Activated T-cell treated with anti-CD3 and anti-CD28 coated beads, Interleukin-2, amount 50 U/mL, for 24 hours (primary cell): ENCODE data around the gene BAZ1A.

Experiments used
- DNase-seq: peaks from one replicate; pipeline ENCODE4 v3.0.0-alpha.2; 2020
- H3K27ac Mint-ChIP-seq: 2 replicates; pipeline ENCODE4 v1.8.0; 2020; ENCODE audit warnings: mild to moderate bottlenecking, mixed read lengths
- H3K27me3 Mint-ChIP-seq: 2 replicates; pipeline ENCODE4 v1.8.0; 2020; ENCODE audit warnings: mixed read lengths
- H3K36me3 Mint-ChIP-seq: 2 replicates; pipeline ENCODE4 v1.8.0; 2020; ENCODE audit warnings: low read depth, mixed read lengths
- H3K4me1 Mint-ChIP-seq: 2 replicates; pipeline ENCODE4 v1.8.0; 2020; ENCODE audit warnings: low read depth, mixed read lengths
- H3K4me3 Mint-ChIP-seq: 2 replicates; pipeline ENCODE4 v1.8.0; 2020; ENCODE audit warnings: mild to moderate bottlenecking, moderate library complexity, mixed read lengths
- H3K9me3 Mint-ChIP-seq: 2 replicates; pipeline ENCODE4 v1.8.0; 2020; ENCODE audit warnings: mixed read lengths

The BAZ1A gene

DNA sequence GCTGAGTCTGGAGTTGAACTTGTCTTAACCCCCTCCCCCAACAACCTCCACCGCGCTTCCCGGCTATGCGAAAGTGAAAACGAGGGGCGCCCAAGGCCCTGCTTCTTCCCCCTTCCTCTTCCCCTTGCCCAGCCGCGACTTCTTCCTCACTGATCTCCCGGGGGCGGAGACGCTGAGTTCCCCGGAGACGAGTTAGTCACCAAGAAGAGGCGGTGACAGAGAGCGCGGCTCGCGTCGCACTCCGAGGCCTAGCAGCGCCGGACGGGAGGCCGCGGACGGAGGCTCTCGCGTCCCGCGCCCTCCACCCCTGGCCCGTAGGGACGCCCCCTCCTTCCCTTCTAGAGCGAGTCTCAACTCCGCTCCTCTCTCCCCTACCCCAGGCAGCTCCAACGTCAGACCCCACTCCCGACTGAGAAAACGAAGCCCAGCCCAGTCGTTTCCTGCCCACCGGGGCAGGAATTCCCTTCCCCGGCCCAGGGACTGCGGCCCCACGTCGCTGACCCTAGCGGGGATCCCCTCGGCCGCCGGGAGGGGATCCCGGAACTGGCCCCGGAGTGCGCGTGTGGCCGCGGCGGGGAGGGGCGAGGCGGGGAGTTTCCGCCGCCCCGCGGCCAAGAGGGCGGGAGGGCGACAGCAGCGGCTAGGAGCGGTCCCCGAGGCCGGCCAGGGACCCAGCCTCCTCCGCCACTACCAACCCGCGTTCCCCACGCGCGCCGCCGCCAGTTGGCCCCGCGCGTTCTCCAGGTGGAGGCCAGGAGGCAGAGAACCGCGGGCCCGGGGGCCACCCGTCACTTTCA, 1.4 kb downstream of the BAZ1A start:
- peaks cover 56% of the 10 kb centered on the region for H3K36me3 Mint-ChIP-seq
- peak; percentile 87 for DNase-seq

DNA sequence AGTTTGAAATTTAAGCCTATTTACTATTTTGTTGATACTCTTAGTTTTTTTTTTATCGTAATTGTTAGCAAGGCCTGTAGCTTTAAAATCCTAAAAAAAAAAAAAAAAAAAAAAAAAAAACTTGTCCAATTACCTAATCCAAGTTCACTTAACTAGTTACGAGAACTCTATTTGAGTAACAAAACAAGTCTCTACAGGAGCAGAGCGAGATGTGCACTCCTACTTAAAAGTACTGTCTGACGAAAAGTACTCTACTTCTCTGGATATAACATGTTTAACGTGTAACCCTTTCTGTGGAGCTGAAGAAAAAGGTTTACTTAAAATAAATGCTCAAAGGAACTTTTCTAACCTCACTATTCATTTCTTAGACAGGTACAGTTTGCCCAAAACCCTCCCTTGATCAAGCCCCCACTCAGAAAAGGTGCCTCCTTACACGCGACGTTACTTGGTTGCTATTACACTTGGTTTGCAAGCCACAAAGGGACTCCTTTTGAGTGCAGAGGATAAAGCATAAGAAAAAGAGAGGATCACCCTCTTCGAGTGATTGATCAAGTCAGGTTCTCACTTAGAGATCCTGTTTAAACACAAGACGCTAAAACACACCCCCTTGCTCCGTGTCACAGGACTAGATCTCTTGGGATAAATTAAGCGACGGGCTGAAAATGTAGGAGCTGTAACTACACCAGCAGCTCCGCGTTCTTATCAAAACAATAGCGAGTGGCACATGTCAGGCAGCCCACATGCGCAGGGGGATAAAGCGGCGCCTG, 2.2 kb downstream of the BAZ1A start:
- DNase-seq, result no peak
- Mint-ChIP-seq H3K9me3 (no peaks in the 10 kb centered on the region), H3K4me1 (peaks cover 53% of the 10 kb centered on the region)

More for the DNA sequence above, 1.4 kb downstream of the BAZ1A start:
- Mint-ChIP-seq H3K27ac (peak overlapping the region; percentile 96), H3K4me3 (peak overlapping the region; percentile 87), H3K9me3 (no peaks in the 10 kb centered on the region), H3K27me3 (no peaks in the 10 kb centered on the region), H3K4me1 (peaks cover 47% of the 10 kb centered on the region)

DNA sequence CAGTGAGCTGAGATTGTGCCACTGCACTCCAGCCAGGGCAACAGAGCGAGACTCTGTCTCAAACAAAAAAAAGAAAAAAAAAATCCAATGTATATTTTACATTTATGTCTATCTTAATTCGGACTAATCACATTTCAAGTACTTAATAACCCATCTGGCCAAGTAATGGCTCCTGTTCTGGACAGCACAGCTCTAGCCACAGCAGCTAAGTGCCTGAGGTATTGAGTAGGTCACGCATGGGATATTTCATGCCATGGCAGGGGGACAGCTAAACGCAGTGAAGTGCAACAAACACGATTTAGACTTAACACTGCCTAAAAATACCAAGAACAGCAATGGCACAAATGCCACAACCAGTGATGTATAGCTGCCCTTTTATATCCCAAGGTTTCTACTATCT, 8.0 kb downstream of the BAZ1A start:
- Mint-ChIP-seq H3K27ac (no peak overlapping the region), H3K27me3 (no peaks in the 10 kb centered on the region), H3K36me3 (peaks cover 72% of the 10 kb centered on the region), H3K9me3 (no peaks in the 10 kb centered on the region), H3K4me3 (no peak overlapping the region), H3K4me1 (peaks cover 55% of the 10 kb centered on the region)
- no peak for DNase-seq

More for the DNA sequence above, 2.2 kb downstream of the BAZ1A start:
- H3K27ac Mint-ChIP-seq, result peak overlapping the region; percentile 96
- H3K36me3 Mint-ChIP-seq, result peaks cover 63% of the 10 kb centered on the region
- H3K4me3 Mint-ChIP-seq, result peak overlapping the region; percentile 87
- H3K27me3 Mint-ChIP-seq, result no peaks in the 10 kb centered on the region

DNA sequence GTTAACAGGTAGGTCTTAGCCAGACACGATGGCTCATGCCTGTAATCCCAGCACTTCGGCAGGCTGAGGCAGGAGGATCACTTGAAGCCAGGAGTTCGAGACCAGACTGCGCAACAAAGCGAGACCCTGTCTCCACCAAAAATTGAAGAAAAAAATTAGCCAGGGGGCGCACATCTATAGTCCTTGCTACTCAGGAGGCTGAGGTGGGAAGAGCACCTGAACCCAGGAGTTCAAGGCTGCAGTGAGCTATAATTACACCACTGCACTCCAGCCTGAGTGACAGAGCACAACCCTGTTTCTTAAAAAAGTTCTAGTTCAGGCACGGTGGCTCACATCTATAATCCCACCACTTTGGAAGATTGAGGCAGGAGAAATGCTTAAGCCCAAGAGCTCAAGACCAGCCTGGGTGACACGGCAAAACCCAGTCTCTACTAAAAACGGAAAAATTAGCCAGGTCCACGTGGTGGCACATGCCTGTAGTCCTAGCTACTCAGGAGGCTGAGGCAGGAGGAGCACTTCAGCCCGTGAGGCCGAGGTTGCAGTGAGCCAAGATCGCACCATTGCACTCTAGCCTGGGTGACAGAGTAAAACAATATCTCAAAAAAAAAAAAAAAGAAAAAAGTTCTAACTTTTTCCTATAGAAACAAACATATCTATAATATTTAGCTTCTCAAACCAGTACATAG, 9.1 kb downstream of the BAZ1A start:
- Mint-ChIP-seq H3K4me3 (no peak overlapping the region), H3K9me3 (no peaks in the 10 kb centered on the region), H3K36me3 (peaks cover 72% of the 10 kb centered on the region), H3K27ac (no peak overlapping the region), H3K27me3 (no peaks in the 10 kb centered on the region), H3K4me1 (peaks cover 49% of the 10 kb centered on the region)
- no peak for DNase-seq

GRCh38 chr14:34863844-34864243, 11.3 kb downstream of the BAZ1A start:
- H3K9me3 Mint-ChIP-seq, result no peaks in the 10 kb centered on the region
- DNase-seq, result no peak
- no peaks in the 10 kb centered on the region for H3K27me3 Mint-ChIP-seq
- H3K4me3 Mint-ChIP-seq, result no peak overlapping the region
- H3K36me3 Mint-ChIP-seq, result peaks cover 75% of the 10 kb centered on the region
- peaks cover 35% of the 10 kb centered on the region for H3K4me1 Mint-ChIP-seq
- no peak overlapping the region for H3K27ac Mint-ChIP-seq

DNA sequence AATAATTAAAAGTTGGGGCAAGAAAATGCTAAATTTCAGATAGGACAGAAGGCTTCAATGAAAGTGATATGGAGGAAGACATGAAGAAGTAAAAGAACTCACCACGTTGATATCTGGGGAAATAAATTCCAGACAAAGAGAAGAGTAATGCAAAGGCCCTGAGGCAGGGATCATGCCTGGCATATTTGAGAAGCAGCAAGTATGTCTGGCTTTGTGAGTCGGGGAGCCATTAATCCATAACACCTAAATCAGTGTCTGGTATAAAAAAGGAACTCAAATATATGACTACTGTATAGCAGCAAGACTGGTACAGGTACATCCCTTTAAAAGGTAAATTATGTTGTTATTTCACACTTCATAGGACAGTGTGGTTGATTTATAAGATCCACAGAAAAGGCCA, 16.4 kb downstream of the BAZ1A start:
- H3K27me3 Mint-ChIP-seq, result no peaks in the 10 kb centered on the region
- peaks cover 38% of the 10 kb centered on the region for H3K4me1 Mint-ChIP-seq
- H3K4me3 Mint-ChIP-seq, result no peak overlapping the region
- peaks cover 82% of the 10 kb centered on the region for H3K36me3 Mint-ChIP-seq
- H3K27ac Mint-ChIP-seq, result peak overlapping the region; percentile 34
- no peak for DNase-seq
- no peaks in the 10 kb centered on the region for H3K9me3 Mint-ChIP-seq

DNA sequence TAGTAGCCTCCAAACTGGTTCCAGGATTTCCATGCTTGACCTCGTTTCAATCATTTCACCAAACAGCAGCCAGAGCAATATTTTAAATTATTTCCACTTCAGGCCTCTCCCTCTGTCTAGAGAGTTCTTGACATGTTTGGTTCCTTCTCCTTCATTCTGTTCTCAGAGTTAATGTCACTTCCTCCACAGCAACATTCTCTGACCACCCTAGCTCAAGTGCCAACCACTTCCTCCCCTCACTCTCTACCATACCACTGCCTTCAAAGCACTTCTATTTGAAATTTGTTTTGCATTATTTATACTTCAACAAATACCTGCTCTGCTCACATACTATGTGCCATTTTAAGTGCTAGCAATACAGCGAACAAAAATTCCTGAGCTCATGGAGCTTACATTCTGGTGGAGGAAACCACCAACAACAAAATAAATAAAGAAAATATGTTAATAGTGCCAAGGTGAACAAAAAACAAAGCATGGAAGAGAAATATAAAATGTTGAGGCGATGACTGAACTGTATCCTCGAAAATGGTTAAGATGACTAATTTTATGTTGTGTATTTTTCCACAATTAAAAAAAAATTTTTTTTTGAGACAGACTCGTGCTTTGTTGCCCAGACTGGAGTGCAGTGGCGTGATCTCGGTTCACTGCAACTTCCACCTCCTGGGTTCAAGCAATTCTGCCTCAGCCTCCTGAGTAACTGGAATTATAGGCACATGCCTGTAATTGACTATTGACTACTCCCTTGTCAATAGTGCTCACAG, 17.3 kb downstream of the BAZ1A start:
- no peak for DNase-seq
- no peaks in the 10 kb centered on the region for H3K9me3 Mint-ChIP-seq
- peaks cover 41% of the 10 kb centered on the region for H3K4me1 Mint-ChIP-seq
- peak overlapping the region; percentile 85 for H3K27ac Mint-ChIP-seq
- peaks cover 88% of the 10 kb centered on the region for H3K36me3 Mint-ChIP-seq
- no peaks in the 10 kb centered on the region for H3K27me3 Mint-ChIP-seq
- no peak overlapping the region for H3K4me3 Mint-ChIP-seq

DNA sequence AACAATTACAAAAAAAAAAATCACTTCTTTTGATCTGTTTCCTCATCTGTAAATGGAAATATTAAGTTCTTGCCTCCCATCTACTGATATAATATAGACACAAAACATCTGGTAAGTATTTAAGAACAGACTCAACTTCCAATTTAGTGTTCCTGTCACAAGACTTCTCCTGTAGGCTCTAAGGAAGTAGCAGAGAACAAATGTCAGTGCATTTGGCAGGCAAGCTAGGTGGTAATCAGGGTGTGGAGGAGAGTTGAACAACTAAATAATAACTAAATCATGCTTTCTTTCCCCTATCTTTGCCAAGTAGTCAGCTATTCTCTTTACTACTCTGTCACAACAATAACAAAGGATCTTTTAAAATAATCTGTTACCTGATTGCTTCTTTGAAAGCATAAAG, 22.1 kb downstream of the BAZ1A start:
- no peak for DNase-seq
- Mint-ChIP-seq H3K27me3 (no peaks in the 10 kb centered on the region), H3K27ac (no peak overlapping the region), H3K9me3 (no peaks in the 10 kb centered on the region), H3K36me3 (peaks cover 84% of the 10 kb centered on the region), H3K4me1 (peaks cover 43% of the 10 kb centered on the region), H3K4me3 (no peak overlapping the region)

DNA sequence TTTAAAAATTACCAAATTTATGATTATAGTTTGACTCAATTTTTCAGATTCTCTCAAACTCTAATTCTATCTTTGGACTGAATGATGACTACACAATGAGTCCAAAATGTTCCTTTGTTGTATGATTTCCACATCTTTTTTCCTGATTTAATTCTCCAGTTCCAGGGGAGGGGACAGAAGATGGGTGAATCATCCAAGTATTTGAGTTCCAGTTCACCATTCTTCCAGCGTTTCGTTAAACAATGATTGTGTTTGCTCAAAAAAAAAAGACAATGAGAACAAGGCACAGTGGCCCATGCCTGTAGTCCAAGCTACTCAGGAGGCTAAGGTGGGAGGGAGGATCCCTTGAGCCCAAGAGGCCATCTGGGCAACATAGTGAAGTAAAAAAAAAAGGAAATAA, 23.8 kb downstream of the BAZ1A start:
- no peak overlapping the region for H3K4me3 Mint-ChIP-seq
- H3K27me3 Mint-ChIP-seq, result no peaks in the 10 kb centered on the region
- H3K27ac Mint-ChIP-seq, result no peak overlapping the region
- H3K4me1 Mint-ChIP-seq, result peaks cover 34% of the 10 kb centered on the region
- peaks cover 79% of the 10 kb centered on the region for H3K36me3 Mint-ChIP-seq
- no peaks in the 10 kb centered on the region for H3K9me3 Mint-ChIP-seq
- DNase-seq, result no peak

GRCh38 chr14:34845869-34846268, 29.3 kb downstream of the BAZ1A start:
- Mint-ChIP-seq H3K36me3 (peaks cover 79% of the 10 kb centered on the region), H3K9me3 (no peaks in the 10 kb centered on the region), H3K4me3 (no peak overlapping the region), H3K27ac (no peak overlapping the region), H3K4me1 (peaks cover 44% of the 10 kb centered on the region), H3K27me3 (no peaks in the 10 kb centered on the region)
- DNase-seq, result no peak

DNA sequence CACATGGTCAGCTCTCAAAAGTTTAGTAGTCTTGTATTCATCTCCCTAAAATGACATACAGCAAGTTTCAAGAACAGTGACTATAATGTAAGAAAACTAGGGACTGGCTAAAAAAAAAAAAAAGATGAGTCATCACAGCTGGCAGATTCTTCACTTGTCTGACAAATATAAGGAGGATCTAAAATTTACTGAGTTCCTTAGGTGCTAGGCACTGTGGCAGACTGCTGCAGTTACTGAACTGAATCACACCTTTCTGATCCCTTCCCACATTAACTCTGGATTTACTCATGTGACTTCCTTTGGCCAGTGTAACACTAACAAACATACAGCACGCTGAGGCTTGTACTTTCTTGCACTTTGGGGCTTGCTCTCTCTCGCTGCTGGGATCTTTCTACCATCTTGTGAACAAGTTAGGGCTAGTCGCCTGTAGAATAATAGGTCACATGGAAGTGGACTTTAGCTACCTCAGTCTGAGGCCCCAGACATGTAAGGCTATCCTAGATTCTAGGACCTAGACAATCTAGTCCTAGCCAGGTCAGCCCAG, 32.1 kb downstream of the BAZ1A start:
- no peaks in the 10 kb centered on the region for H3K9me3 Mint-ChIP-seq
- peak overlapping the region; percentile 41 for H3K4me3 Mint-ChIP-seq
- H3K27me3 Mint-ChIP-seq, result no peaks in the 10 kb centered on the region
- H3K27ac Mint-ChIP-seq, result peak overlapping the region; percentile 92
- peaks cover 37% of the 10 kb centered on the region for H3K4me1 Mint-ChIP-seq
- no peak for DNase-seq
- H3K36me3 Mint-ChIP-seq, result peaks cover 81% of the 10 kb centered on the region

DNA sequence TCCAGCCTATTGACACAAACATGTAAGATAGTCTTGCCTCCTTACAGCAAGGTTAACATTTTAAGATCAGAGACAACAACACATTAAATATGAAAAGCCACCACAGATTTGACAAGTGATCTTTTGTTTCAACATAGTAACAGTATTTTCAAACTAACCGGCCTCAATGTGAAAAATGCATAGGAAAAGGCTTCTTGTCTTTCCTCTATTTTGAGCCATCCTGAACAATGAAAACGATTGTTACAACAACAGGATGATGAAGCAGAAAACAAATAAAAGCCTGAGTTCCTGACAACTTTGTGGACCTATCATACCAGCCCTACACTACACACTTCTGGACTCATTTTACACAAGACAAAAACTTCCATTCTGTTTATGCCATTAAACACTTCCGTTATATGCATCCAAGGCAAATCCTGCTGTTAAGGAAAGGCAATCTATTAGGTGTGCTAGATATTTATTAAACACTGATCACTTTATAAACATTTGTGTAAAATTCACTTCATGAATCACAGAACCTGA, 37.3 kb downstream of the BAZ1A start:
- H3K27ac Mint-ChIP-seq, result no peak overlapping the region
- no peak overlapping the region for H3K4me3 Mint-ChIP-seq
- no peaks in the 10 kb centered on the region for H3K27me3 Mint-ChIP-seq
- H3K4me1 Mint-ChIP-seq, result peaks cover 52% of the 10 kb centered on the region
- H3K9me3 Mint-ChIP-seq, result no peaks in the 10 kb centered on the region
- no peak for DNase-seq
- H3K36me3 Mint-ChIP-seq, result peaks cover 71% of the 10 kb centered on the region

GRCh38 chr14:34835312-34835711, 39.8 kb downstream of the BAZ1A start:
- no peaks in the 10 kb centered on the region for H3K9me3 Mint-ChIP-seq
- no peak for DNase-seq
- no peak overlapping the region for H3K27ac Mint-ChIP-seq
- H3K4me1 Mint-ChIP-seq, result peaks cover 57% of the 10 kb centered on the region
- no peaks in the 10 kb centered on the region for H3K27me3 Mint-ChIP-seq
- H3K4me3 Mint-ChIP-seq, result no peak overlapping the region
- peaks cover 69% of the 10 kb centered on the region for H3K36me3 Mint-ChIP-seq
